ENCODE data around the gene ARHGAP26.

Gene ARHGAP26

GRCh38 chr5:142810743-142811290, 40.6 kb downstream of the ARHGAP26 start:
- no peaks in the 10 kb centered on the region for H4K20me1 ChIP-seq (ENCODE audit: control insufficient read depth, insufficient read depth, low read depth, low read length)
- no peak overlapping the region for H3K27ac ChIP-seq (ENCODE audit: low read depth, low read length)
- H3K9me2 ChIP-seq (replicated peaks; ENCODE audit: control insufficient read depth, low read length) = no peaks in the 10 kb centered on the region
- no peaks in the 10 kb centered on the region for H3F3A ChIP-seq (ENCODE audit: control insufficient read depth, insufficient read depth)
- no peaks in the 10 kb centered on the region for H3K79me2 ChIP-seq (ENCODE audit: control insufficient read depth, low read length)
- H3K36me3 ChIP-seq (ENCODE audit: control insufficient read depth, low read length) = no peaks in the 10 kb centered on the region
- no peaks in the 10 kb centered on the region for H3K4me1 ChIP-seq (ENCODE audit: control insufficient read depth, low read length)
- no peaks in the 10 kb centered on the region for H3K9me3 ChIP-seq (ENCODE audit: control insufficient read depth, insufficient read depth, low read length)
- no peak overlapping the region for H3K4me2 ChIP-seq (ENCODE audit: low read length)
- TF ChIP-seq EZH2phosphoT487 (IDR thresholded peaks at IDR 0.05; ENCODE audit: borderline replicate concordance, low read length) = no peak
- no peak for TF ChIP-seq CTCF (IDR thresholded peaks at IDR 0.05; ENCODE audit: low read depth, low read length, poor library complexity, severe bottlenecking)
- no peak overlapping the region for H3K4me3 ChIP-seq (ENCODE audit: low read length)
- H3K27me3 ChIP-seq (ENCODE audit: control insufficient read depth, low read length) = peaks cover 20% of the 10 kb centered on the region

GRCh38 chr5:142811866-142812557, 41.8 kb downstream of the ARHGAP26 start:
- no peak overlapping the region for H3K4me2 ChIP-seq (ENCODE audit: low read length)
- H3K4me3 ChIP-seq (ENCODE audit: low read length) = no peak overlapping the region
- H3K27ac ChIP-seq (ENCODE audit: low read depth, low read length) = no peak overlapping the region
- no peak for TF ChIP-seq EZH2phosphoT487 (IDR thresholded peaks at IDR 0.05; ENCODE audit: borderline replicate concordance, low read length)
- TF ChIP-seq CTCF (IDR thresholded peaks at IDR 0.05; ENCODE audit: low read depth, low read length, poor library complexity, severe bottlenecking) = no peak
- no peaks in the 10 kb centered on the region for H3K4me1 ChIP-seq (ENCODE audit: control insufficient read depth, low read length)
- peaks cover 14% of the 10 kb centered on the region for H3K27me3 ChIP-seq (ENCODE audit: control insufficient read depth, low read length)
- H3F3A ChIP-seq (ENCODE audit: control insufficient read depth, insufficient read depth) = no peaks in the 10 kb centered on the region
- no peaks in the 10 kb centered on the region for H4K20me1 ChIP-seq (ENCODE audit: control insufficient read depth, insufficient read depth, low read depth, low read length)
- H3K79me2 ChIP-seq (ENCODE audit: control insufficient read depth, low read length) = no peaks in the 10 kb centered on the region
- no peaks in the 10 kb centered on the region for H3K36me3 ChIP-seq (ENCODE audit: control insufficient read depth, low read length)
- H3K9me2 ChIP-seq (replicated peaks; ENCODE audit: control insufficient read depth, low read length) = no peaks in the 10 kb centered on the region
- no peaks in the 10 kb centered on the region for H3K9me3 ChIP-seq (ENCODE audit: control insufficient read depth, insufficient read depth, low read length)

GRCh38 chr5:142813220-142813619, 43.0 kb downstream of the ARHGAP26 start:
- H3K9me3 ChIP-seq (ENCODE audit: control insufficient read depth, insufficient read depth, low read length) = no peaks in the 10 kb centered on the region
- no peaks in the 10 kb centered on the region for H3K9me2 ChIP-seq (replicated peaks; ENCODE audit: control insufficient read depth, low read length)
- no peaks in the 10 kb centered on the region for H3F3A ChIP-seq (ENCODE audit: control insufficient read depth, insufficient read depth)
- H3K4me1 ChIP-seq (ENCODE audit: control insufficient read depth, low read length) = no peaks in the 10 kb centered on the region
- H3K4me3 ChIP-seq (ENCODE audit: low read length) = no peak overlapping the region
- H3K27me3 ChIP-seq (ENCODE audit: control insufficient read depth, low read length) = peaks cover 8% of the 10 kb centered on the region; the same call in 1 of the 2 replicates
- no peaks in the 10 kb centered on the region for H4K20me1 ChIP-seq (ENCODE audit: control insufficient read depth, insufficient read depth, low read depth, low read length)
- H3K27ac ChIP-seq (ENCODE audit: low read depth, low read length) = no peak overlapping the region
- no peaks in the 10 kb centered on the region for H3K36me3 ChIP-seq (ENCODE audit: control insufficient read depth, low read length)
- TF ChIP-seq EZH2phosphoT487 (IDR thresholded peaks at IDR 0.05; ENCODE audit: borderline replicate concordance, low read length) (no peak), CTCF (IDR thresholded peaks at IDR 0.05; ENCODE audit: low read depth, low read length, poor library complexity, severe bottlenecking) (no peak)
- H3K4me2 ChIP-seq (ENCODE audit: low read length) = no peak overlapping the region
- no peaks in the 10 kb centered on the region for H3K79me2 ChIP-seq (ENCODE audit: control insufficient read depth, low read length)

All from DOHH2 (cell line).